Left colon (tissue), 2 donors: ENCODE data around the gene OPN1LW. TPM values are rescaled to one million over a fixed set of nuclear protein-coding genes. Genes with fewer than 3 reads are reported as not detected.
"Not testable (repeated sequence)": the region's sequence is repeated elsewhere in the genome, so short reads cannot be mapped to it uniquely, and the experiment has no call there.

Experiments used
- ATAC-seq: fragments of 200-7000 bp; cut with Tn5 transposase; one replicate; pipeline ENCODE4 v1.9.1; 2020; ENCODE audit warnings: mild to moderate bottlenecking, moderate library complexity
- DNase-seq, 2 donors: peaks; one replicate each; pipeline ENCODE4 v3.0.0-alpha.2; 2020
- intact Hi-C, 2 donors: fragments of 100-400 bp; cut with DNase I in 1 of 2; cut with micrococcal nuclease in 1 of 2; formaldehyde crosslinking; loops; one replicate each; pipeline versions ENCODE4 v1.11.2 to v1.14.0; 2022; cut with DNase I, micrococcal nuclease
- long read RNA-seq: library from polyadenylated mRNA; unstranded; transcript quantifications from one replicate; pipeline ENCODE4 v2.0.0, GENCODE V29; 2021
- total RNA-seq, 2 donors: library from RNA; stranded (reverse); fragmentation: NEBNext Ultra II Directional; extraction: Animal tissue kit (Norgen Biotek cat#: 25700); gene quantifications; one replicate each; pipeline ENCODE4 v1.2.1, GENCODE V29; 2021
- donor health status: DM: no; HTN: no; CAD: no.
- donor health status: DM: yes; HTN: yes; CAD: no.

Gene OPN1LW
- total RNA-seq: not detected
- long read RNA-seq: 0 reads

- intact Hi-C loops, DNase-seq, ATAC-seq: not testable (repeated sequence)
Measured at GRCh38 chrX:154144010-154144409, at the start of gene OPN1LW. OPN1LW (plus strand) TSS chrX:154144243; CDS start chrX:154144284, 41 bp downstream.

GRCh38 chrX:154094833-154095232 is 49.2 kb upstream of the OPN1LW start:
- intact Hi-C loops: no loop called here
- ATAC-seq: no peak
- DNase-seq: no peak

GRCh38 chrX:154096140-154097002 is 47.7 kb upstream of the OPN1LW start:
- peak in 1 of 2 donors; percentile 25 for DNase-seq
- no peak for ATAC-seq
- intact Hi-C loops: no loop called here

GRCh38 chrX:154097003-154097588 is 46.9 kb upstream of the OPN1LW start:
- intact Hi-C loops: no loop called here
- ATAC-seq (peak; percentile 39), DNase-seq (peak; percentile 49 to 65)

GRCh38 chrX:154097589-154098541 is 46.2 kb upstream of the OPN1LW start, which contains the start of gene MECP2:
MECP2 (minus strand) TSS chrX:154097717.
- peak; percentile 96 for ATAC-seq
- intact Hi-C loops: no loop called here
- peak; percentile 90 to 92 for DNase-seq

GRCh38 chrX:154098551-154098950 is 45.5 kb upstream of the OPN1LW start:
- no peak for DNase-seq
- intact Hi-C loops: no loop called here
- ATAC-seq: no peak

- ATAC-seq (no peak), DNase-seq (no peak)
- intact Hi-C loops: no loop called here
Measured at GRCh38 chrX:154113729-154114128, 30.3 kb upstream of the OPN1LW start.

- intact Hi-C loops: no loop called here
- ATAC-seq (no peak), DNase-seq (no peak)
Measured at GRCh38 chrX:154114652-154115051, 29.4 kb upstream of the OPN1LW start.

GRCh38 chrX:154115071-154115470 is 29.0 kb upstream of the OPN1LW start:
- ATAC-seq (no peak), DNase-seq (no peak)
- intact Hi-C loops: no loop called here

GRCh38 chrX:154115750-154116149 is 28.3 kb upstream of the OPN1LW start:
- intact Hi-C loops: no loop called here
- ATAC-seq (no peak), DNase-seq (no peak)

GRCh38 chrX:154116426-154117211 is 27.4 kb upstream of the OPN1LW start:
- intact Hi-C loops: no loop called here
- no peak for DNase-seq
- no peak for ATAC-seq

GRCh38 chrX:154117566-154117965 is 26.5 kb upstream of the OPN1LW start:
- intact Hi-C loops: no loop called here
- ATAC-seq (no peak), DNase-seq (no peak)

- intact Hi-C loops: no loop called here
- no peak for DNase-seq
- ATAC-seq: no peak
Measured at GRCh38 chrX:154120567-154120966, 23.5 kb upstream of the OPN1LW start.

- DNase-seq (no peak), ATAC-seq (no peak)
- intact Hi-C loops: no loop called here
Measured at GRCh38 chrX:154121207-154121606, 22.8 kb upstream of the OPN1LW start.

- intact Hi-C loops: no loop called here
- peak; percentile 40 for ATAC-seq
Measured at GRCh38 chrX:154121961-154122360, 22.1 kb upstream of the OPN1LW start.

GRCh38 chrX:154123241-154124219 is 20.5 kb upstream of the OPN1LW start:
- peak; percentile 58 for DNase-seq
- peak; percentile 97 for ATAC-seq
- intact Hi-C loops: no loop called here

More at GRCh38 chrX:154121961-154122360, 22.1 kb upstream of the OPN1LW start:
- DNase-seq: no peak

- intact Hi-C loops: no loop called here
- DNase-seq (no peak), ATAC-seq (no peak)
Measured at GRCh38 chrX:154125391-154126040, 18.5 kb upstream of the OPN1LW start.
